HepG2 (cell line): ENCODE results near the gene IGFBP6. TPM values are rescaled to one million over a fixed set of nuclear protein-coding genes. Genes with fewer than 3 reads are reported as not detected.
A peak's percentile ranks its signal among the peaks of the same experiment; 100 is the strongest.

Source experiments
- ATAC-seq: fragments of 200-7000 bp; cut with Tn5 transposase; 3 replicates; pipeline ENCODE4 v1.9.1; 2020; ENCODE audit warnings: mild to moderate bottlenecking, moderate library complexity
- BruUV-seq: library from RNA; stranded (reverse); fragments of 400-500 nt; replicated peaks from 2 replicates; lab custom pipeline; 2021; lab: Mats Ljungman, UMichigan
- CTCF ChIA-PET: fragments of 300-600 bp; formaldehyde crosslinking; extraction: SDS; loops from one replicate; lab custom pipeline; 2021; ENCODE audit warnings: low total read pairs, inconsistent platforms, low intra/inter-chr PET ratio; lab: Yijun Ruan, JAX
- POLR2A ChIA-PET: fragments of 350-600 bp; sonication (Branson Sonifier 250); formaldehyde crosslinking; loops from one replicate; lab custom pipeline; 2020; ENCODE audit warnings: antibody characterized with exemption, inconsistent platforms; lab: Yijun Ruan, JAX
- DNase-seq: peaks from one replicate; pipeline ENCODE4 v3.0.0-alpha.2; 2015; ENCODE audit warnings: low spot score
- FAIRE-seq: peaks from 3 replicates; lab custom pipeline; 2011; peaks lifted over from hg19 to GRCh38; lab: Jason Lieb, UNC
- H2AFZ ChIP-seq: one replicate; pipeline ENCODE4 v1.6.1; 2011; ENCODE audit warnings: low read length, inconsistent platforms
- H3K27ac ChIP-seq: fragments of 300-600 bp; 3 replicates; pipeline ENCODE4 v1.8.0; 2011; ENCODE audit warnings: mixed run types, mild to moderate bottlenecking, mixed read lengths, low read length, inconsistent platforms; ENCODE audit not compliant: insufficient read depth; ENCODE audit errors: extremely low read length
- H3K27me3 ChIP-seq, 2 experiments: fragments of 200-600 bp in 1 of 2; 2 replicates in 1 of 2; 3 replicates in 1 of 2; pipeline versions ENCODE4 v1.6.0 to v1.8.0; 2011; ENCODE audit warnings: low read length in 2 of 2, mild to moderate bottlenecking in 2 of 2, moderate library complexity in 2 of 2, inconsistent platforms in 1 of 2; ENCODE audit not compliant: insufficient read depth in 2 of 2, control insufficient read depth in 1 of 2
- H3K36me3 ChIP-seq, 2 experiments: fragments of 200-600 bp in 1 of 2; replicated peaks in 1 of 2; 2 replicates in 1 of 2; 3 replicates in 1 of 2; pipeline versions ENCODE4 v1.5.1 to v1.8.0; 2011; ENCODE audit warnings: low read length in 2 of 2, inconsistent platforms in 1 of 2; ENCODE audit not compliant: insufficient read depth in 2 of 2, control insufficient read depth in 1 of 2
- H3K4me1 ChIP-seq: 2 replicates; pipeline ENCODE4 v1.5.1; 2012; ENCODE audit warnings: low read length, inconsistent platforms; ENCODE audit not compliant: insufficient read depth
- H3K4me2 ChIP-seq: 2 replicates; pipeline ENCODE4 v1.6.0; 2011; ENCODE audit warnings: low read depth, low read length, inconsistent platforms
- H3K4me3 ChIP-seq, 3 experiments: fragments of 200-600 bp in 1 of 3; sonication (generic), shearing (Covaris generic) in 1 of 3; replicated peaks in 1 of 3; 2 replicates each; pipeline ENCODE4 v1.5.1; 2011 to 2016; ENCODE audit warnings: low read length in 3 of 3, inconsistent platforms in 2 of 3, low read depth in 2 of 3, mild to moderate bottlenecking in 2 of 3, control low read depth in 1 of 3, mixed read lengths in 1 of 3; ENCODE audit not compliant: insufficient read depth in 1 of 3
- H3K79me2 ChIP-seq: one replicate; pipeline ENCODE4 v1.6.1; 2011; ENCODE audit warnings: low read length, inconsistent platforms; ENCODE audit not compliant: insufficient read depth
- H3K9ac ChIP-seq: 2 replicates; pipeline ENCODE4 v1.6.0; 2011; ENCODE audit warnings: mild to moderate bottlenecking, low read depth, low read length, inconsistent platforms; ENCODE audit not compliant: insufficient read depth
- H3K9me3 ChIP-seq: 2 replicates; pipeline ENCODE4 v1.5.1; 2012; ENCODE audit warnings: mild to moderate bottlenecking, low read length
- H4K20me1 ChIP-seq: 2 replicates; pipeline ENCODE4 v1.6.0; 2011; ENCODE audit warnings: inconsistent platforms, mild to moderate bottlenecking, low read length, moderate library complexity; ENCODE audit not compliant: insufficient read depth
- CEBPB ChIP-seq: IDR thresholded peaks from 2 replicates; pipeline ENCODE4 v1.6.1; 2011; ENCODE audit warnings: low read depth, low read length, improper control_type of control experiment, borderline replicate concordance
- NRL ChIP-seq: sonication (generic); formaldehyde crosslinking; IDR thresholded peaks from 2 replicates; pipeline ENCODE4 v1.5.0; 2020; ENCODE audit warnings: missing genetic modification reagents, mild to moderate bottlenecking, moderate library complexity, borderline replicate concordance
- ZNF224 ChIP-seq: sonication (generic); formaldehyde crosslinking; IDR thresholded peaks from 2 replicates; pipeline ENCODE4 v1.5.0; 2020; ENCODE audit warnings: mild to moderate bottlenecking, missing genetic modification reagents
- ZNF354B ChIP-seq: sonication (generic); formaldehyde crosslinking; IDR thresholded peaks from 2 replicates; pipeline ENCODE4 v1.8.0; 2022; ENCODE audit warnings: mild to moderate bottlenecking, missing genetic modification reagents
- ZNF563 ChIP-seq: sonication (generic); formaldehyde crosslinking; IDR thresholded peaks from 2 replicates; pipeline ENCODE4 v1.8.0; 2022; ENCODE audit warnings: mild to moderate bottlenecking, moderate library complexity, missing genetic modification reagents
- ZNF615 ChIP-seq: sonication (generic); formaldehyde crosslinking; IDR thresholded peaks from 2 replicates; pipeline ENCODE4 v1.5.0; 2020; ENCODE audit warnings: mild to moderate bottlenecking, missing genetic modification reagents, borderline replicate concordance
- ZNF724P ChIP-seq: sonication (generic); formaldehyde crosslinking; IDR thresholded peaks from 2 replicates; pipeline ENCODE4 v1.8.0; 2022; ENCODE audit warnings: missing genetic modification reagents, borderline replicate concordance
- ZNF891 ChIP-seq: sonication (generic); formaldehyde crosslinking; IDR thresholded peaks from 2 replicates; pipeline ENCODE4 v1.5.0; 2020; ENCODE audit warnings: mild to moderate bottlenecking, missing genetic modification reagents
- WGBS: methylation state at CpG from one replicate; pipeline ENCODE4 v1.1.6; 2017; ENCODE audit warnings: low lambda C conversion rate; 5-methylcytosine and 5-hydroxymethylcytosine counted together
- in situ Hi-C: cut with HindIII; loops from 2 replicates; pipeline ENCODE4 v1.10.0; 2017; ENCODE audit warnings: low pct_unique_long_range_greater_than_20kb; ENCODE audit not compliant: extremely low pct_ligation_motif_present
- intact Hi-C: fragments of 100-400 bp; cut with micrococcal nuclease; formaldehyde crosslinking; loops from one replicate; pipeline ENCODE4 v1.10.0; 2022; ENCODE audit not compliant: unreplicated experiment
- polyA plus RNA-seq, 8 experiments: library from polyadenylated mRNA; depleted of rRNA in 3 of 8; stranded (reverse) in 7 of 8; unstranded in 1 of 8; fragments of >200 nt; fragmentation: Illumina TruSeq in 4 of 8; extraction: Trizol in 4 of 8; gene quantifications; 2 replicates each; pipeline versions ENCODE4 v1.2.1 to v1.2.3, GENCODE V29; 2011 to 2016; ENCODE audit warnings: low read depth in 4 of 8, missing spikeins in 1 of 8, mixed read lengths in 1 of 8; ENCODE audit not compliant: insufficient read depth in 1 of 8
- total RNA-seq, 5 experiments: library from RNA; depleted of rRNA; stranded (reverse); fragments of >200 nt; fragmentation: Illumina TruSeq; extraction: Trizol; gene quantifications; 2 replicates each; pipeline ENCODE4 v1.2.3, GENCODE V29; 2016; ENCODE audit warnings: low read depth in 1 of 5
- TF ChIP-seq, protein P1 (sequence below): sonication (generic); formaldehyde crosslinking; IDR thresholded peaks from 2 replicates; pipeline ENCODE4 v1.8.0; 2023; ENCODE audit warnings: mild to moderate bottlenecking, missing genetic modification reagents
- TF ChIP-seq, protein P2 (sequence below): fragments of 450-650 bp; IDR thresholded peaks from 2 replicates; pipeline ENCODE4 v1.6.1; 2017; ENCODE audit warnings: mild to moderate bottlenecking
- TF ChIP-seq, protein P3 (sequence below): sonication (generic); formaldehyde crosslinking; IDR thresholded peaks from 2 replicates; pipeline ENCODE4 v1.4.0; 2020; ENCODE audit warnings: missing genetic modification reagents, borderline replicate concordance
- TF ChIP-seq, protein P4 (sequence below): sonication (generic); formaldehyde crosslinking; IDR thresholded peaks from 2 replicates; pipeline ENCODE4 v1.4.0; 2020; ENCODE audit warnings: missing genetic modification reagents

The IGFBP6 gene
- total and polyA plus RNA-seq, 2 of the 13 experiments (the other 11 are each of a cell fraction or from before 2014, with no cell fraction given): 3.9 to 25.2 TPM

DNA sequence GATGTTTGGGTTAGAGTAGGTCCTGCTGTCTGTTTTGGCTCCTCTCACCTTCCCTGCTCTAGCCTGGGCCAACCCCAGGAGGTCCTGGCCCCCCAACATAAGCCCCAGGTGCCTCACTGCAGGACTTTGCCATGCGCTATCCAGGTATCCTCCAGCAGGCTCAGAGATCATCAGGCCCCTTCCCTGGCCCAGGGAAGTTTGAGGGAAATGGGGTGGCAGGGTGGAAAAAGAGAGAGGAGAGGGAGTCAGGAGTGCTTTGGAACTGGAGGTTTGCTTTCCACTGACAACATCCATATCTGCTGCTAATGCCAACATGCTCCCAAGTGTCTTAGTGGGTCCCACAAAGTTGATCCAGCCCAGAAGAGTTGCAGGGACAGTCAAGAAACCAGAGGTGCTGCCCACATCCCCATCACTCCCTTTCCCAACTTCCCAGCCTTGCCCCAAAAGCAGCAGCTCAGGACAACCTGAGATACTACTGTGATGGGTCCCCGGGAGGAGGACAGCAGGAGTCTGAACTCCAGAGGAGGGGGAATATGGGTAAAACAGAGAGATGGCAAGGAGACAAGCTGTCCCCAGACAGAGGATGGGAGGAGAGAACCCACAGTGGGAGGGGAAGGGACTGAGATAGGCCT lies 46.9 kb upstream of the IGFBP6 start:
- Histone ChIP-seq H4K20me1 (no peaks in the 10 kb centered on the region), H3K4me1 (peaks cover 67% of the 10 kb centered on the region), H3K4me3 (peak overlapping the region; percentile 59 to 80 (median 74)), H3K27me3 (no peaks in the 10 kb centered on the region; a peak in 1 of 5 replicates), H3K9me3 (no peaks in the 10 kb centered on the region), H3K4me2 (peak overlapping the region; percentile 95), H3K36me3 (0 out of 5 replicates have a peak, but pooled peaks cover 0 to 6% of the 10 kb centered on the region in 2 experiments), H3K79me2 (peaks cover 18% of the 10 kb centered on the region), H3K9ac (peak overlapping the region; percentile 77), H2AFZ (no peak overlapping the region), H3K27ac (peak overlapping the region; percentile 89)
- POLR2A ChIA-PET: interaction anchor here (0.6 to 8.3 kb wide), 14 partner anchors 10 to 450 kb away, joined by 3 to 83 read pairs (median 10); partner anchors contain the start of genes CSAD, EIF4B, KRT8 and SOAT2
- CTCF ChIA-PET: no interaction called here
- BruUV-seq: TSS peak; percentile 29
- intact Hi-C loops: no loop called here
- ATAC-seq (no peak), DNase-seq (no peak), FAIRE-seq (no peak)
- 10% methylated on average over 2 of the region's 2 CpGs for WGBS
- in situ Hi-C loops: no loop called here
- TF ChIP-seq, protein P1, sequence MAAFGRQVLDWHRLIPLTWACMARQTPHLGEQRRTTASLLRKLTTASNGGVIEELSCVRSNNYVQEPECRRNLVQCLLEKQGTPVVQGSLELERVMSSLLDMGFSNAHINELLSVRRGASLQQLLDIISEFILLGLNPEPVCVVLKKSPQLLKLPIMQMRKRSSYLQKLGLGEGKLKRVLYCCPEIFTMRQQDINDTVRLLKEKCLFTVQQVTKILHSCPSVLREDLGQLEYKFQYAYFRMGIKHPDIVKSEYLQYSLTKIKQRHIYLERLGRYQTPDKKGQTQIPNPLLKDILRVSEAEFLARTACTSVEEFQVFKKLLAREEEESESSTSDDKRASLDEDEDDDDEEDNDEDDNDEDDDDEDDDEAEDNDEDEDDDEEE: no peak
- peak; percentile 3; the same call in 1 of the 2 replicates for TF ChIP-seq ZNF563 (CRISPR knock-in tag)
- TF ChIP-seq CEBPB: no peak
- no peak for TF ChIP-seq ZNF224
- TF ChIP-seq, protein P2, sequence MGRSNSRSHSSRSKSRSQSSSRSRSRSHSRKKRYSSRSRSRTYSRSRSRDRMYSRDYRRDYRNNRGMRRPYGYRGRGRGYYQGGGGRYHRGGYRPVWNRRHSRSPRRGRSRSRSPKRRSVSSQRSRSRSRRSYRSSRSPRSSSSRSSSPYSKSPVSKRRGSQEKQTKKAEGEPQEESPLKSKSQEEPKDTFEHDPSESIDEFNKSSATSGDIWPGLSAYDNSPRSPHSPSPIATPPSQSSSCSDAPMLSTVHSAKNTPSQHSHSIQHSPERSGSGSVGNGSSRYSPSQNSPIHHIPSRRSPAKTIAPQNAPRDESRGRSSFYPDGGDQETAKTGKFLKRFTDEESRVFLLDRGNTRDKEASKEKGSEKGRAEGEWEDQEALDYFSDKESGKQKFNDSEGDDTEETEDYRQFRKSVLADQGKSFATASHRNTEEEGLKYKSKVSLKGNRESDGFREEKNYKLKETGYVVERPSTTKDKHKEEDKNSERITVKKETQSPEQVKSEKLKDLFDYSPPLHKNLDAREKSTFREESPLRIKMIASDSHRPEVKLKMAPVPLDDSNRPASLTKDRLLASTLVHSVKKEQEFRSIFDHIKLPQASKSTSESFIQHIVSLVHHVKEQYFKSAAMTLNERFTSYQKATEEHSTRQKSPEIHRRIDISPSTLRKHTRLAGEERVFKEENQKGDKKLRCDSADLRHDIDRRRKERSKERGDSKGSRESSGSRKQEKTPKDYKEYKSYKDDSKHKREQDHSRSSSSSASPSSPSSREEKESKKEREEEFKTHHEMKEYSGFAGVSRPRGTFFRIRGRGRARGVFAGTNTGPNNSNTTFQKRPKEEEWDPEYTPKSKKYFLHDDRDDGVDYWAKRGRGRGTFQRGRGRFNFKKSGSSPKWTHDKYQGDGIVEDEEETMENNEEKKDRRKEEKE: no peak
- TF ChIP-seq, protein P3, sequence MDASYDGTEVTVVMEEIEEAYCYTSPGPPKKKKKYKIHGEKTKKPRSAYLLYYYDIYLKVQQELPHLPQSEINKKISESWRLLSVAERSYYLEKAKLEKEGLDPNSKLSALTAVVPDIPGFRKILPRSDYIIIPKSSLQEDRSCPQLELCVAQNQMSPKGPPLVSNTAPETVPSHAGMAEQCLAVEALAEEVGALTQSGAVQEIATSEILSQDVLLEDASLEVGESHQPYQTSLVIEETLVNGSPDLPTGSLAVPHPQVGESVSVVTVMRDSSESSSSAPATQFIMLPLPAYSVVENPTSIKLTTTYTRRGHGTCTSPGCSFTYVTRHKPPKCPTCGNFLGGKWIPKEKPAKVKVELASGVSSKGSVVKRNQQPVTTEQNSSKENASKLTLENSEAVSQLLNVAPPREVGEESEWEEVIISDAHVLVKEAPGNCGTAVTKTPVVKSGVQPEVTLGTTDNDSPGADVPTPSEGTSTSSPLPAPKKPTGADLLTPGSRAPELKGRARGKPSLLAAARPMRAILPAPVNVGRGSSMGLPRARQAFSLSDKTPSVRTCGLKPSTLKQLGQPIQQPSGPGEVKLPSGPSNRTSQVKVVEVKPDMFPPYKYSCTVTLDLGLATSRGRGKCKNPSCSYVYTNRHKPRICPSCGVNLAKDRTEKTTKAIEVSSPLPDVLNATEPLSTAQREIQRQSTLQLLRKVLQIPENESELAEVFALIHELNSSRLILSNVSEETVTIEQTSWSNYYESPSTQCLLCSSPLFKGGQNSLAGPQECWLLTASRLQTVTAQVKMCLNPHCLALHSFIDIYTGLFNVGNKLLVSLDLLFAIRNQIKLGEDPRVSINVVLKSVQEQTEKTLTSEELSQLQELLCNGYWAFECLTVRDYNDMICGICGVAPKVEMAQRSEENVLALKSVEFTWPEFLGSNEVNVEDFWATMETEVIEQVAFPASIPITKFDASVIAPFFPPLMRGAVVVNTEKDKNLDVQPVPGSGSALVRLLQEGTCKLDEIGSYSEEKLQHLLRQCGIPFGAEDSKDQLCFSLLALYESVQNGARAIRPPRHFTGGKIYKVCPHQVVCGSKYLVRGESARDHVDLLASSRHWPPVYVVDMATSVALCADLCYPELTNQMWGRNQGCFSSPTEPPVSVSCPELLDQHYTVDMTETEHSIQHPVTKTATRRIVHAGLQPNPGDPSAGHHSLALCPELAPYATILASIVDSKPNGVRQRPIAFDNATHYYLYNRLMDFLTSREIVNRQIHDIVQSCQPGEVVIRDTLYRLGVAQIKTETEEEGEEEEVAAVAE (CRISPR knock-in tag): no peak
- TF ChIP-seq, protein P4, sequence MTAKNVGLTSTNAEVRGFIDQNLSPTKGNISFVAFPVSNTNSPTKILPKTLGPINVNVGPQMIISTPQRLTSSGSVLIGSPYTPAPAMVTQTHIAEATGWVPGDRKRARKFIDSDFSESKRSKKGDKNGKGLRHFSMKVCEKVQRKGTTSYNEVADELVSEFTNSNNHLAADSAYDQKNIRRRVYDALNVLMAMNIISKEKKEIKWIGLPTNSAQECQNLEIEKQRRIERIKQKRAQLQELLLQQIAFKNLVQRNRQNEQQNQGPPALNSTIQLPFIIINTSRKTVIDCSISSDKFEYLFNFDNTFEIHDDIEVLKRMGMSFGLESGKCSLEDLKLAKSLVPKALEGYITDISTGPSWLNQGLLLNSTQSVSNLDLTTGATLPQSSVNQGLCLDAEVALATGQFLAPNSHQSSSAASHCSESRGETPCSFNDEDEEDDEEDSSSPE (CRISPR knock-in tag): 0 out of 2 replicates have a peak, but pooled peaks have one; percentile 9
- no peak for TF ChIP-seq ZNF891 (CRISPR knock-in tag)
- TF ChIP-seq NRL: 0 out of 2 replicates have a peak, but pooled peaks have one; percentile 0
- 0 out of 2 replicates have a peak, but pooled peaks have one; percentile 48 for TF ChIP-seq ZNF724P (CRISPR knock-in tag)
- 0 out of 2 replicates have a peak, but pooled peaks have one; percentile 5 for TF ChIP-seq ZNF354B (CRISPR knock-in tag)
- TF ChIP-seq ZNF615 (CRISPR knock-in tag): 0 out of 2 replicates have a peak, but pooled peaks have one; percentile 19
